Body of pancreas (tissue), 4 donors: ENCODE results near the gene KLF16.

Source experiments
- POLR2A ChIP-seq, 3 donors: fragments of 450-650 bp; IDR thresholded peaks; one replicate each; pipeline ENCODE4 v1.6.1; 2016; ENCODE audit warnings: antibody characterized with exemption in 3 of 3, mild to moderate bottlenecking in 2 of 3
- TF ChIP-seq, protein P1 (sequence below), 7 experiments: fragments of 450-650 bp in 4 of 7; fragments of 200-600 bp in 3 of 7; sonication (generic) in 3 of 7; IDR thresholded peaks; one replicate each; pipeline ENCODE4 v1.5.1; 2016 to 2019; ENCODE audit warnings: antibody characterized with exemption in 7 of 7

DNA sequence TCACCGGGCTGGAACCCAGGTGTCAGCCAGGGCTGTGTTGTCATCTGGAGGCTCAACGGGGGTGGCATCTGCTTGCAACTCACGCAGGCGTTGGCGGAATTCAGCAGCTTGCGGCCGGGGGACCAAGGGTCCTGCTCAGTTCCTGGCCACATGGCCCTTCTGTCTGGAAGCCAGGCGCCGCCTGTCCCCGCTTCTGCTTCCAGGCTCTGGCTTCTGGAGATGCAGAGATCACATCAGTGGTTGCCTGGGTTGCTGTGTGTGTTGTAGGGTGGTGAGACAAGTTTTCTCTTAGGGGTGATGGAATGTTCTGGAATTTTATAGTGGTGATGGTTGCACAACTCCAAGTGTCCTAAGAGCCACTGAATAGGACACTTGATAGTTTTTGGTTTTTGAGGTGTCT, 46.8 kb upstream of the KLF16 start:
- no peak for TF ChIP-seq POLR2A (IDR thresholded peaks at IDR 0.05)
- TF ChIP-seq, protein P1, sequence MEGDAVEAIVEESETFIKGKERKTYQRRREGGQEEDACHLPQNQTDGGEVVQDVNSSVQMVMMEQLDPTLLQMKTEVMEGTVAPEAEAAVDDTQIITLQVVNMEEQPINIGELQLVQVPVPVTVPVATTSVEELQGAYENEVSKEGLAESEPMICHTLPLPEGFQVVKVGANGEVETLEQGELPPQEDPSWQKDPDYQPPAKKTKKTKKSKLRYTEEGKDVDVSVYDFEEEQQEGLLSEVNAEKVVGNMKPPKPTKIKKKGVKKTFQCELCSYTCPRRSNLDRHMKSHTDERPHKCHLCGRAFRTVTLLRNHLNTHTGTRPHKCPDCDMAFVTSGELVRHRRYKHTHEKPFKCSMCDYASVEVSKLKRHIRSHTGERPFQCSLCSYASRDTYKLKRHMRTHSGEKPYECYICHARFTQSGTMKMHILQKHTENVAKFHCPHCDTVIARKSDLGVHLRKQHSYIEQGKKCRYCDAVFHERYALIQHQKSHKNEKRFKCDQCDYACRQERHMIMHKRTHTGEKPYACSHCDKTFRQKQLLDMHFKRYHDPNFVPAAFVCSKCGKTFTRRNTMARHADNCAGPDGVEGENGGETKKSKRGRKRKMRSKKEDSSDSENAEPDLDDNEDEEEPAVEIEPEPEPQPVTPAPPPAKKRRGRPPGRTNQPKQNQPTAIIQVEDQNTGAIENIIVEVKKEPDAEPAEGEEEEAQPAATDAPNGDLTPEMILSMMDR (IDR thresholded peaks at IDR 0.05) = no peak
